Gastrocnemius medialis (tissue), 4 donors: Measurements from ENCODE around the gene OTOG. TPM values are rescaled to one million over a fixed set of nuclear protein-coding genes. Genes with fewer than 3 reads are reported as not detected.

Source experiments
- ATAC-seq, 2 donors: fragments of 150-250 bp; one replicate each; pipeline ENCODE4 v1.9.1; 2016
- DNase-seq, 2 donors: peaks; one replicate each; pipeline ENCODE4 v3.0.0-alpha.2; 2019
- H3K27ac ChIP-seq, 4 donors: fragments of 200-600 bp; sonication (generic); 1 replicate in 1 of 4; 2 replicates in 3 of 4; pipeline ENCODE4 v1.5.1; 2016 to 2018; ENCODE audit warnings: mild to moderate bottlenecking in 2 of 4, moderate library complexity in 1 of 4
- H3K27me3 ChIP-seq, 3 donors: fragments of 200-600 bp; sonication (generic) in 2 of 3; 1 replicate in 1 of 3; 2 replicates in 2 of 3; pipeline versions ENCODE4 v1.5.1 to v1.6.0; 2016 to 2019; ENCODE audit warnings: mild to moderate bottlenecking in 1 of 3, moderate library complexity in 1 of 3
- H3K36me3 ChIP-seq, 2 donors: fragments of 200-600 bp; sonication (generic) in 1 of 2; one replicate each; pipeline ENCODE4 v1.5.1; 2017 to 2018
- H3K4me1 ChIP-seq, 2 donors: fragments of 200-600 bp; sonication (generic) in 1 of 2; one replicate each; pipeline ENCODE4 v1.5.1; 2016 to 2017; ENCODE audit warnings: mild to moderate bottlenecking in 2 of 2
- H3K4me3 ChIP-seq, 4 donors: fragments of 200-600 bp; sonication (generic) in 3 of 4; 1 replicate in 1 of 4; 2 replicates in 3 of 4; pipeline ENCODE4 v1.5.1; 2016 to 2019; ENCODE audit warnings: mild to moderate bottlenecking in 2 of 4
- H3K9me3 ChIP-seq, 3 donors: fragments of 200-600 bp; sonication (generic) in 2 of 3; 1 replicate in 1 of 3; 2 replicates in 2 of 3; pipeline ENCODE4 v1.5.1; 2016 to 2019
- POLR2A ChIP-seq, 2 donors: fragments of 450-650 bp; IDR thresholded peaks; one replicate each; pipeline ENCODE4 v1.6.1; 2017; ENCODE audit warnings: antibody characterized with exemption in 2 of 2, mild to moderate bottlenecking in 2 of 2, moderate library complexity in 2 of 2
- in situ Hi-C, 4 donors: fragments of 200-750 bp; cut with MboI; loops; one replicate each; pipeline versions ENCODE4 v1.15.0 to v1.8.0; 2017; ENCODE audit warnings: low sequenced_read_pairs in 4 of 4
- intact Hi-C: fragments of 100-400 bp; cut with DNase I; formaldehyde crosslinking; loops from one replicate; pipeline ENCODE4 v1.15.1; 2023; ENCODE audit warnings: low total_unique reads
- total RNA-seq, 4 donors: library from RNA; depleted of rRNA; stranded (reverse); fragments of >200 nt; gene quantifications; one replicate each; pipeline versions ENCODE4 v1.1.0 to v1.2.3, GENCODE V29; 2016
- TF ChIP-seq, protein P1 (sequence below), 5 experiments: fragments of 450-650 bp in 3 of 5; fragments of 200-600 bp in 2 of 5; sonication (generic) in 2 of 5; IDR thresholded peaks in 4 of 5; conservative IDR thresholded peaks in 1 of 5; 1 replicate in 4 of 5; 2 replicates in 1 of 5; pipeline ENCODE4 v1.5.1; 2016 to 2019; ENCODE audit warnings: antibody characterized with exemption in 5 of 5, mild to moderate bottlenecking in 3 of 5, moderate library complexity in 3 of 5

The OTOG gene
- total RNA-seq, 4 donors from 2014 or later = not detected

DNA sequence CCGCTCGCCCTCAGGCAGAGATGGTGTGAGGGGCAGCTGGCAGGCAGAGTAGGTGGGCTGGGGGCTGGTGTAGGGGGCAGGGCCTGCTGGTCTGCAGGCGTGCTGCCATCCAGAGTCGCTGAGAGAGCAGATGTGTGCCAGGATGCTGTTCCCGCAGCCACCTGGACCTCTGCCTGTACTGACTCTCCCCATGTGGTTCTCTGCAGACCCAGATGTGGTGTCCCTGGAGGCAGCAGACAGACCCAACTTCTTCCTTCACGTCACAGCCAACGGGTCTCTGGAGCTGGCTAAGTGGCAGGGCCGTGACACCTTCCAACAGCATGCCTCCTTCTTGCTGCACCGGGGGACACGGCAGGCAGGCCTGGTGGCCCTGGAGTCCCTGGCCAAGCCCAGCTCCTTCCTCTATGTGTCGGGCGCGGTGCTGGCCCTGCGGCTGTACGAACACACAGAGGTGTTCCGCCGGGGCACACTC lies 58.6 kb downstream of the OTOG start:
- Histone ChIP-seq H3K4me1 (peaks cover 0 to 8% of the 10 kb centered on the region in 2 donors), H3K9me3 (no peaks in the 10 kb centered on the region), H3K27ac (no peak overlapping the region), H3K4me3 (no peak overlapping the region), H3K36me3 (no peaks in the 10 kb centered on the region), H3K27me3 (no peaks in the 10 kb centered on the region)
- intact Hi-C loops (loop anchor here (10.0 kb wide), 1 partner anchor 69 kb away; no protein-coding TSS in a partner anchor), in situ Hi-C loops (no loop called here)
- TF ChIP-seq, protein P1, sequence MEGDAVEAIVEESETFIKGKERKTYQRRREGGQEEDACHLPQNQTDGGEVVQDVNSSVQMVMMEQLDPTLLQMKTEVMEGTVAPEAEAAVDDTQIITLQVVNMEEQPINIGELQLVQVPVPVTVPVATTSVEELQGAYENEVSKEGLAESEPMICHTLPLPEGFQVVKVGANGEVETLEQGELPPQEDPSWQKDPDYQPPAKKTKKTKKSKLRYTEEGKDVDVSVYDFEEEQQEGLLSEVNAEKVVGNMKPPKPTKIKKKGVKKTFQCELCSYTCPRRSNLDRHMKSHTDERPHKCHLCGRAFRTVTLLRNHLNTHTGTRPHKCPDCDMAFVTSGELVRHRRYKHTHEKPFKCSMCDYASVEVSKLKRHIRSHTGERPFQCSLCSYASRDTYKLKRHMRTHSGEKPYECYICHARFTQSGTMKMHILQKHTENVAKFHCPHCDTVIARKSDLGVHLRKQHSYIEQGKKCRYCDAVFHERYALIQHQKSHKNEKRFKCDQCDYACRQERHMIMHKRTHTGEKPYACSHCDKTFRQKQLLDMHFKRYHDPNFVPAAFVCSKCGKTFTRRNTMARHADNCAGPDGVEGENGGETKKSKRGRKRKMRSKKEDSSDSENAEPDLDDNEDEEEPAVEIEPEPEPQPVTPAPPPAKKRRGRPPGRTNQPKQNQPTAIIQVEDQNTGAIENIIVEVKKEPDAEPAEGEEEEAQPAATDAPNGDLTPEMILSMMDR (IDR thresholded peaks at IDR 0.05 in 4 of 5, conservative IDR thresholded peaks at IDR 0.05 in 1 of 5) = no peak
- TF ChIP-seq POLR2A (IDR thresholded peaks at IDR 0.05) = no peak
- ATAC-seq (no peak), DNase-seq (no peak)

- Histone ChIP-seq H3K4me1 (peaks cover 0 to 8% of the 10 kb centered on the region in 2 donors), H3K27me3 (no peaks in the 10 kb centered on the region), H3K36me3 (no peaks in the 10 kb centered on the region), H3K27ac (no peak overlapping the region), H3K9me3 (no peaks in the 10 kb centered on the region), H3K4me3 (no peak overlapping the region)
- in situ Hi-C loops = no loop called here
- intact Hi-C loops = loop anchor here (10.0 kb wide), 1 partner anchor 68 kb away; no protein-coding TSS in a partner anchor
- DNase-seq = no peak
- no peak for TF ChIP-seq POLR2A (IDR thresholded peaks at IDR 0.05)
- TF ChIP-seq, protein P1 (IDR thresholded peaks at IDR 0.05 in 4 of 5, conservative IDR thresholded peaks at IDR 0.05 in 1 of 5) = no peak
- no peak for ATAC-seq
Measured at GRCh38 chr11:17606233-17607082, 59.4 kb downstream of the OTOG start.

DNA sequence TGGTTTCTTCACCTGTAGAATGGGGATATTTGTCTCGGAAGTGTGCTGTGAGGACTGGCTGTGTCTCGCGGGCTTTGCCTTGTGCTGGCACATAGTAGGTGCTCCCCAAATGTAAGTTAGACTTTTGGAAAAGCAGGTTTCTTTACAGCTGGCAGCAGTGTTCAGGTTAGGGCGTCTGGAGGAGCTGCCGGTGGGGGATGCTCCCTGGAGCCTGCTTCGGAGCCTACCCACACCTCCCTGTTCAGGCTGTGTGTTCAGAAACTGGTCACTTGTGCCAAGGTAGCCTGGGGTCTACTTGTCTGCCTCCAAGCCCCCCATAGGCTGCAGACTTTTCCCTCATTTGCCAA lies 60.0 kb downstream of the OTOG start:
- intact Hi-C loops = loop anchor here (10.0 kb wide), 1 partner anchor 68 kb away; no protein-coding TSS in a partner anchor
- no peaks in the 10 kb centered on the region for H3K36me3 ChIP-seq
- no peaks in the 10 kb centered on the region for H3K9me3 ChIP-seq
- in situ Hi-C loops = no loop called here
- DNase-seq = no peak
- no peaks in the 10 kb centered on the region for H3K27me3 ChIP-seq
- H3K4me3 ChIP-seq = no peak overlapping the region
- no peak for TF ChIP-seq POLR2A (IDR thresholded peaks at IDR 0.05)
- TF ChIP-seq, protein P1 (IDR thresholded peaks at IDR 0.05 in 4 of 5, conservative IDR thresholded peaks at IDR 0.05 in 1 of 5) = no peak
- ATAC-seq = no peak
- no peak overlapping the region for H3K27ac ChIP-seq
- peaks cover 0 to 8% of the 10 kb centered on the region in 2 donors for H3K4me1 ChIP-seq

- no peak overlapping the region for H3K27ac ChIP-seq
- H3K27me3 ChIP-seq = no peaks in the 10 kb centered on the region
- no peak for ATAC-seq
- TF ChIP-seq POLR2A (IDR thresholded peaks at IDR 0.05) = no peak
- TF ChIP-seq, protein P1 (IDR thresholded peaks at IDR 0.05 in 4 of 5, conservative IDR thresholded peaks at IDR 0.05 in 1 of 5) = no peak
- DNase-seq = no peak
- peaks cover 0 to 8% of the 10 kb centered on the region in 2 donors for H3K4me1 ChIP-seq
- no peak overlapping the region for H3K4me3 ChIP-seq
- no peaks in the 10 kb centered on the region for H3K9me3 ChIP-seq
- intact Hi-C loops = loop anchor here (10.0 kb wide), 1 partner anchor 67 kb away; no protein-coding TSS in a partner anchor
- in situ Hi-C loops = no loop called here
- no peaks in the 10 kb centered on the region for H3K36me3 ChIP-seq
Measured at GRCh38 chr11:17607591-17608570, 60.8 kb downstream of the OTOG start.
